Ishikawa (cell line): Measurements from ENCODE around the gene COG5.

Experiments used
- CEBPB ChIP-seq: IDR thresholded peaks from 2 replicates; pipeline ENCODE4 v1.6.1; 2012
- CREB1 ChIP-seq: IDR thresholded peaks from 2 replicates; pipeline ENCODE4 v1.6.1; 2012; ENCODE audit warnings: low read depth
- EGR1 ChIP-seq: IDR thresholded peaks from 2 replicates; pipeline ENCODE4 v1.6.1; 2012
- EP300 ChIP-seq: IDR thresholded peaks from 2 replicates; pipeline ENCODE4 v1.6.1; 2012; ENCODE audit warnings: borderline replicate concordance
- FOXM1 ChIP-seq: IDR thresholded peaks from 2 replicates; pipeline ENCODE4 v1.6.1; 2012; ENCODE audit warnings: low read depth, borderline replicate concordance
- NFIC ChIP-seq: IDR thresholded peaks from 2 replicates; pipeline ENCODE4 v1.6.1; 2012
- RAD21 ChIP-seq: IDR thresholded peaks from 2 replicates; pipeline ENCODE4 v1.6.1; 2012; ENCODE audit warnings: low read depth
- TAF1 ChIP-seq: IDR thresholded peaks from 2 replicates; pipeline ENCODE4 v1.6.1; 2012; ENCODE audit warnings: low read depth, mild to moderate bottlenecking
- TCF12 ChIP-seq: IDR thresholded peaks from 2 replicates; pipeline ENCODE4 v1.6.1; 2012; ENCODE audit warnings: low read depth
- TEAD4 ChIP-seq: IDR thresholded peaks from 2 replicates; pipeline ENCODE4 v1.6.1; 2012
- YY1 ChIP-seq: IDR thresholded peaks from 2 replicates; pipeline ENCODE4 v1.6.1; 2012; ENCODE audit warnings: low read depth
- ZBTB7A ChIP-seq: IDR thresholded peaks from 2 replicates; pipeline ENCODE4 v1.6.1; 2012; ENCODE audit warnings: low read depth
- TF ChIP-seq, protein P1 (sequence below): IDR thresholded peaks from 2 replicates; pipeline ENCODE4 v1.6.1; 2012
- TF ChIP-seq, protein P2 (sequence below): IDR thresholded peaks from 2 replicates; pipeline ENCODE4 v1.6.1; 2012
- TF ChIP-seq, protein P3 (sequence below): IDR thresholded peaks from 2 replicates; pipeline ENCODE4 v1.6.1; 2012; ENCODE audit warnings: low read depth, mild to moderate bottlenecking

Gene COG5

DNA sequence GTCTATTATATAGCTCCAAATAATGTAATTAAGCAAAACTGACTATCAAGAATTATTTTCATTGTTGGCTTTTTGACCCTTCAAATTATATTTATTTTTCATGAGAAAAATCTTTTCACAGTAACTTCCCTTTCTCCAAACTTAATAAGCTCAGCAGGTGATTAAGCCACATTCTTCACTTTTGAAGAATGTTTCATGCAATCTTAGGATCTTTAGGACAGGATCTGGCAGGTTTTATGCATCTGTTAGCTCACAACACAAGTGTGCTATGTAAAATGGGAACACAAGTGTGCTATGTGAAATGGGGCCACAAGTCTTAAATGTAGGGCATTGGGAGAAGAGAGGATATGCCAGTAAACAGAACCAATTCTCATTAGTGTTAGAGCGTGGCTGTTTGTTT is 42.6 kb upstream of the COG5 start:
- TF ChIP-seq EP300: no peak
- no peak for TF ChIP-seq CEBPB
- no peak for TF ChIP-seq EGR1
- TF ChIP-seq RAD21: no peak
- no peak for TF ChIP-seq YY1
- TF ChIP-seq TAF1: no peak
- no peak for TF ChIP-seq NFIC
- TF ChIP-seq, protein P1, sequence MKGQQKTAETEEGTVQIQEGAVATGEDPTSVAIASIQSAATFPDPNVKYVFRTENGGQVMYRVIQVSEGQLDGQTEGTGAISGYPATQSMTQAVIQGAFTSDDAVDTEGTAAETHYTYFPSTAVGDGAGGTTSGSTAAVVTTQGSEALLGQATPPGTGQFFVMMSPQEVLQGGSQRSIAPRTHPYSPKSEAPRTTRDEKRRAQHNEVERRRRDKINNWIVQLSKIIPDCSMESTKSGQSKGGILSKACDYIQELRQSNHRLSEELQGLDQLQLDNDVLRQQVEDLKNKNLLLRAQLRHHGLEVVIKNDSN: no peak
- no peak for TF ChIP-seq FOXM1

DNA sequence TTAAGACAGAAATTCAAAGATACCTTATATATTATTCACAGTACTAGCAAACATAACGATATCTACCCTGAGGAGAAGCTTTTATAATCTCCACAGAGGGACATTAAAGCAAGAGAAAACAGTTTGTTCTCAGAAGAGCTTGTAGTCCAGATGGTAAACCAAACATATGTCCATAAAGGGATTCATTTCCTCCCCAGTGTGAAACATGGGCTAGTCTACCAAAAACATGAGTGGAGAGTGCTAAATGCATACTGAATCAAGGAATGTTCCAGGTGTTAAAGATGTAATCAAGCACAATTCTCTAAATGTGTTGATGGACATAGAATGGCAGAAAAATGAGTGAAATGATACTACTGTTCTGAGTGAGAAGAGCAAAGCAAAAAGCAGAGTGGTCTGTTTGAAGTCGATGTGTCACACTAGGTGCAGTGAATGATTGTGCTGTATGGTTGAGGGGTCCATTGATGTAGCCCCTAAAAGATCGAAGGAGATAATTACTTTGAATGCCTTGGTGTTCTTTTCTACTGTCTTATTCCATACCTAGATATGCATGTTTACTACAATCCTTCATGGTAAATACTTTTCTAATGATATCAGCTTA is 41.6 kb upstream of the COG5 start:
- TF ChIP-seq, protein P2, sequence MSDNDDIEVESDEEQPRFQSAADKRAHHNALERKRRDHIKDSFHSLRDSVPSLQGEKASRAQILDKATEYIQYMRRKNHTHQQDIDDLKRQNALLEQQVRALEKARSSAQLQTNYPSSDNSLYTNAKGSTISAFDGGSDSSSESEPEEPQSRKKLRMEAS: no peak
- TF ChIP-seq FOXM1 (no peak), CEBPB (no peak), RAD21 (no peak), TEAD4 (no peak), EP300 (no peak), EGR1 (no peak), CREB1 (no peak), YY1 (no peak), NFIC (no peak), TAF1 (no peak), TCF12 (no peak), ZBTB7A (no peak)
- TF ChIP-seq, protein P1: no peak
- TF ChIP-seq, protein P3, sequence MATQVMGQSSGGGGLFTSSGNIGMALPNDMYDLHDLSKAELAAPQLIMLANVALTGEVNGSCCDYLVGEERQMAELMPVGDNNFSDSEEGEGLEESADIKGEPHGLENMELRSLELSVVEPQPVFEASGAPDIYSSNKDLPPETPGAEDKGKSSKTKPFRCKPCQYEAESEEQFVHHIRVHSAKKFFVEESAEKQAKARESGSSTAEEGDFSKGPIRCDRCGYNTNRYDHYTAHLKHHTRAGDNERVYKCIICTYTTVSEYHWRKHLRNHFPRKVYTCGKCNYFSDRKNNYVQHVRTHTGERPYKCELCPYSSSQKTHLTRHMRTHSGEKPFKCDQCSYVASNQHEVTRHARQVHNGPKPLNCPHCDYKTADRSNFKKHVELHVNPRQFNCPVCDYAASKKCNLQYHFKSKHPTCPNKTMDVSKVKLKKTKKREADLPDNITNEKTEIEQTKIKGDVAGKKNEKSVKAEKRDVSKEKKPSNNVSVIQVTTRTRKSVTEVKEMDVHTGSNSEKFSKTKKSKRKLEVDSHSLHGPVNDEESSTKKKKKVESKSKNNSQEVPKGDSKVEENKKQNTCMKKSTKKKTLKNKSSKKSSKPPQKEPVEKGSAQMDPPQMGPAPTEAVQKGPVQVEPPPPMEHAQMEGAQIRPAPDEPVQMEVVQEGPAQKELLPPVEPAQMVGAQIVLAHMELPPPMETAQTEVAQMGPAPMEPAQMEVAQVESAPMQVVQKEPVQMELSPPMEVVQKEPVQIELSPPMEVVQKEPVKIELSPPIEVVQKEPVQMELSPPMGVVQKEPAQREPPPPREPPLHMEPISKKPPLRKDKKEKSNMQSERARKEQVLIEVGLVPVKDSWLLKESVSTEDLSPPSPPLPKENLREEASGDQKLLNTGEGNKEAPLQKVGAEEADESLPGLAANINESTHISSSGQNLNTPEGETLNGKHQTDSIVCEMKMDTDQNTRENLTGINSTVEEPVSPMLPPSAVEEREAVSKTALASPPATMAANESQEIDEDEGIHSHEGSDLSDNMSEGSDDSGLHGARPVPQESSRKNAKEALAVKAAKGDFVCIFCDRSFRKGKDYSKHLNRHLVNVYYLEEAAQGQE: no peak

DNA sequence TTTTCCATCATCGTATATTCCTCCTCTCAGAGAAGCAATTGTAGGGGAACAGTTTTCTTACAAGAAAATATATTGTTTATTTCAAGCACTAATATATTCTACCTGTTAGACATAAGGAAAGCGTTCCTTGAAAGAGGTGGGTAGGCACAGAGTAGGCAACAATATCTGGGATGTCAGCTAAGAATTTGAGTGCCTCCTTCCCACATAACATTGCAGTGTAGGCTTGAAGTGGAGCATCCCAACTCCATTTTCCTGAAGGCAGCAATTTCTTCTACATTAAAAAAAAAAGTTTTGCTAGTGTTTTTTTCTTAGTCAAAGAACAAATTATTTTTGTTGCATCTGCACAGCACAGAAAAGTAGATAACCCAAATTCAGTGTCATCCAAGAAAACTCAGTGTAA is 37.1 kb upstream of the COG5 start:
- TF ChIP-seq NFIC (no peak), TAF1 (no peak), EP300 (no peak), TCF12 (no peak), FOXM1 (no peak), CEBPB (no peak), YY1 (no peak), TEAD4 (no peak), RAD21 (no peak), ZBTB7A (no peak), EGR1 (no peak), CREB1 (no peak)
- TF ChIP-seq, protein P3: no peak
- TF ChIP-seq, protein P1: no peak
- TF ChIP-seq, protein P2: no peak

DNA sequence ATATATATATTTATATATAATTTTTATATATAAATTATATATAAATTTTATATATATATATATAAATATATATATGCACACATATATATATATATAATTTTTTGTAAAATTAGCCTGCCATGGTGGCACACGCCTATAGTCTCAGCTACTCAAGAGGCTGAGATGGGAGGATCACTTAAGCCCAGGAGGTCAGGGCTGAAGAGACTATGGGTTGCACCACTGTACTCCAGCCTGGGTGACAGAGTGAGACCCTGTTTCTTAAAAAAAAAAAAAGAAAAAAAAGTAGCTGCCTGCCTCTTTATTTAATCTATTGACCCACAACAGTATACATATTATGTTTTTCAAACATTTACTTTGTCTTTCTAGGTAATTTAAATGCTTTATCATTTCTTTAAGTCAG is 35.5 kb upstream of the COG5 start:
- TF ChIP-seq, protein P3: no peak
- TF ChIP-seq TCF12 (no peak), CREB1 (no peak), NFIC (no peak), ZBTB7A (no peak), TEAD4 (no peak), EP300 (no peak), EGR1 (no peak), YY1 (no peak), FOXM1 (no peak), CEBPB (no peak), TAF1 (no peak), RAD21 (no peak)
- TF ChIP-seq, protein P2: no peak
- TF ChIP-seq, protein P1: no peak
